Activated naive CD8-positive, alpha-beta T cell treated with anti-CD3 and anti-CD28 coated beads, Interleukin-2, amount 50 U/mL, for 16 hours (primary cell): Measurements from ENCODE around the gene HSF2BP.
"Not testable (repeated sequence)": the region's sequence is repeated elsewhere in the genome, so short reads cannot be mapped to it uniquely, and the experiment has no call there.

ENCODE experiments used
- DNase-seq: peaks from one replicate; pipeline ENCODE4 v3.0.0-alpha.2; 2020; ENCODE audit warnings: low read depth, low spot score

HSF2BP gene

GRCh38 chr21:43619344-43619743 lies 39.9 kb downstream of the HSF2BP start:
- DNase-seq, result no peak

GRCh38 chr21:43618940-43619339 lies 40.3 kb downstream of the HSF2BP start:
- no peak for DNase-seq

GRCh38 chr21:43616861-43617260 lies 42.4 kb downstream of the HSF2BP start:
- not testable (repeated sequence) for DNase-seq

GRCh38 chr21:43614839-43615238 lies 44.4 kb downstream of the HSF2BP start:
- no peak for DNase-seq

GRCh38 chr21:43613755-43614638 lies 45.3 kb downstream of the HSF2BP start:
- DNase-seq, result no peak

- DNase-seq, result no peak
These were observed 47.5 kb downstream of the HSF2BP start for GRCh38 chr21:43611598-43612369.

- no peak for DNase-seq
These were observed 49.6 kb downstream of the HSF2BP start for GRCh38 chr21:43609501-43610340.

- no peak for DNase-seq
These were observed 50.6 kb downstream of the HSF2BP start for GRCh38 chr21:43608664-43609063.

- no peak for DNase-seq
These were observed 51.1 kb downstream of the HSF2BP start for GRCh38 chr21:43608225-43608624.

GRCh38 chr21:43605320-43606215 lies 53.7 kb downstream of the HSF2BP start:
- no peak for DNase-seq

GRCh38 chr21:43604505-43605204 lies 54.6 kb downstream of the HSF2BP start:
- no peak for DNase-seq

GRCh38 chr21:43603641-43604504 lies 55.4 kb downstream of the HSF2BP start:
- no peak for DNase-seq

- DNase-seq, result no peak
These were observed 56.1 kb downstream of the HSF2BP start for GRCh38 chr21:43603233-43603626.

GRCh38 chr21:43602266-43603232 lies 56.7 kb downstream of the HSF2BP start:
- no peak for DNase-seq

GRCh38 chr21:43600642-43601402 lies 58.5 kb downstream of the HSF2BP start:
- DNase-seq, result no peak

- DNase-seq, result no peak
These were observed 59.6 kb downstream of the HSF2BP start for GRCh38 chr21:43599728-43600127.

- no peak for DNase-seq
These were observed 60.7 kb downstream of the HSF2BP start for GRCh38 chr21:43598416-43599120.
